BLaER1 treated with 17β-estradiol and CSF1 and Interleukin-3, amounts not matched to agents 10 nM and 100 nM (cell line): ENCODE data around the gene NELFE.

Experiments used
- H3K27ac ChIP-seq, 11 experiments: shearing (Covaris generic); formaldehyde crosslinking; 2 replicates each; pipeline ENCODE4 v1.8.1; 2022
- H3K27me3 ChIP-seq, 11 experiments: shearing (Covaris generic); formaldehyde crosslinking; 2 replicates each; pipeline ENCODE4 v1.8.1; 2022
- H3K36me3 ChIP-seq, 11 experiments: shearing (Covaris generic); formaldehyde crosslinking; 2 replicates each; pipeline ENCODE4 v1.8.1; 2022
- H3K4me1 ChIP-seq, 10 experiments: shearing (Covaris generic); formaldehyde crosslinking; 2 replicates each; pipeline ENCODE4 v1.8.1; 2022
- H3K4me2 ChIP-seq, 11 experiments: shearing (Covaris generic); formaldehyde crosslinking; 2 replicates each; pipeline ENCODE4 v1.8.1; 2022
- H3K4me3 ChIP-seq, 10 experiments: shearing (Covaris generic); formaldehyde crosslinking; 2 replicates each; pipeline ENCODE4 v1.8.1; 2022
- H3K9ac ChIP-seq, 11 experiments: shearing (Covaris generic); formaldehyde crosslinking; 2 replicates each; pipeline ENCODE4 v1.8.1; 2022
- H3K9me3 ChIP-seq, 11 experiments: shearing (Covaris generic); formaldehyde crosslinking; replicated peaks in 1 of 11; 2 replicates each; pipeline ENCODE4 v1.8.1; 2022
- H4K20me1 ChIP-seq, 11 experiments: shearing (Covaris generic); formaldehyde crosslinking; 2 replicates each; pipeline ENCODE4 v1.8.1; 2022
- Cebpa-rat ChIP-seq, 11 experiments: shearing (Covaris generic); IDR thresholded peaks; 2 replicates each; pipeline ENCODE4 v1.8.1; 2022

Gene NELFE

GRCh38 chr6:31966997-31967925 lies 8.5 kb upstream of the NELFE start:
- Histone ChIP-seq H4K20me1 (peaks cover 0 to 17% (median 0%) of the 10 kb centered on the region in 11 experiments; a peak in 4 of 22 replicates), H3K27ac (no peak overlapping the region), H3K9me3 (no peaks in the 10 kb centered on the region), H3K36me3 (peaks cover 79 to 89% (median 87%) of the 10 kb centered on the region in 11 experiments), H3K27me3 (no peaks in the 10 kb centered on the region), H3K4me2 (no peak overlapping the region), H3K9ac (no peak overlapping the region), H3K4me1 (peaks cover 17 to 25% (median 21%) of the 10 kb centered on the region in 10 experiments), H3K4me3 (no peak overlapping the region)
- TF ChIP-seq Cebpa-rat (IDR thresholded peaks at IDR 0.05) = 0 out of 22 replicates have a peak, but pooled peaks of 1 of the 11 experiments have one; percentile 20

- TF ChIP-seq Cebpa-rat (IDR thresholded peaks at IDR 0.05) = no peak
- H3K36me3 ChIP-seq = peaks cover 87 to 96% (median 94%) of the 10 kb centered on the region in 11 experiments
- H3K4me3 ChIP-seq = no peak overlapping the region
- peaks cover 0 to 17% (median 0%) of the 10 kb centered on the region in 11 experiments; a peak in 4 of 22 replicates for H4K20me1 ChIP-seq
- no peaks in the 10 kb centered on the region for H3K9me3 ChIP-seq
- H3K4me1 ChIP-seq = peaks cover 16 to 24% (median 20%) of the 10 kb centered on the region in 10 experiments
- no peak overlapping the region for H3K4me2 ChIP-seq
- no peak overlapping the region for H3K9ac ChIP-seq
- no peak overlapping the region for H3K27ac ChIP-seq
- H3K27me3 ChIP-seq = no peaks in the 10 kb centered on the region
These were observed 7.7 kb upstream of the NELFE start for GRCh38 chr6:31966506-31966905.

- no peak for TF ChIP-seq Cebpa-rat (IDR thresholded peaks at IDR 0.05)
These were observed 6.9 kb upstream of the NELFE start for GRCh38 chr6:31965700-31966099.

GRCh38 chr6:31963921-31964320 lies 5.2 kb upstream of the NELFE start:
- no peak overlapping the region for H3K27ac ChIP-seq
- H3K36me3 ChIP-seq = peaks cover 82 to 91% (median 90%) of the 10 kb centered on the region in 11 experiments
- H3K9me3 ChIP-seq = no peaks in the 10 kb centered on the region
- H3K4me2 ChIP-seq = no peak overlapping the region
- no peak overlapping the region for H3K9ac ChIP-seq
- H3K27me3 ChIP-seq = no peaks in the 10 kb centered on the region
- H3K4me1 ChIP-seq = peaks cover 15 to 20% (median 16%) of the 10 kb centered on the region in 10 experiments
- TF ChIP-seq Cebpa-rat (IDR thresholded peaks at IDR 0.05) = no peak
- H3K4me3 ChIP-seq = no peak overlapping the region
- peaks cover 0 to 5% (median 0%) of the 10 kb centered on the region in 11 experiments; a peak in 3 of 22 replicates for H4K20me1 ChIP-seq

More at GRCh38 chr6:31965700-31966099, 6.9 kb upstream of the NELFE start:
- no peak overlapping the region for H3K4me3 ChIP-seq
- no peaks in the 10 kb centered on the region for H3K27me3 ChIP-seq
- H3K9me3 ChIP-seq = no peaks in the 10 kb centered on the region
- H3K4me1 ChIP-seq = peaks cover 9 to 16% (median 13%) of the 10 kb centered on the region in 10 experiments
- H3K4me2 ChIP-seq = no peak overlapping the region
- H3K9ac ChIP-seq = no peak overlapping the region; a peak in 2 of 22 replicates
- H4K20me1 ChIP-seq = peaks cover 0 to 17% (median 0%) of the 10 kb centered on the region in 11 experiments; a peak in 4 of 22 replicates
- H3K27ac ChIP-seq = no peak overlapping the region
- H3K36me3 ChIP-seq = peaks cover 95 to 100% (median 100%) of the 10 kb centered on the region in 11 experiments

GRCh38 chr6:31961616-31962015 lies 2.8 kb upstream of the NELFE start:
- Histone ChIP-seq H3K27ac (no peak overlapping the region), H3K4me3 (no peak overlapping the region), H3K36me3 (peaks cover 65 to 78% (median 75%) of the 10 kb centered on the region in 11 experiments), H3K4me2 (no peak overlapping the region), H4K20me1 (peaks cover 0 to 5% (median 0%) of the 10 kb centered on the region in 11 experiments; a peak in 2 of 22 replicates), H3K9ac (peak overlapping the region in 6 of 11 experiments; percentile 1 to 32 (median 12); a peak in 6 of 22 replicates), H3K9me3 (no peaks in the 10 kb centered on the region), H3K27me3 (no peaks in the 10 kb centered on the region), H3K4me1 (peaks cover 26 to 36% (median 29%) of the 10 kb centered on the region in 10 experiments)
- TF ChIP-seq Cebpa-rat (IDR thresholded peaks at IDR 0.05) = no peak

DNA sequence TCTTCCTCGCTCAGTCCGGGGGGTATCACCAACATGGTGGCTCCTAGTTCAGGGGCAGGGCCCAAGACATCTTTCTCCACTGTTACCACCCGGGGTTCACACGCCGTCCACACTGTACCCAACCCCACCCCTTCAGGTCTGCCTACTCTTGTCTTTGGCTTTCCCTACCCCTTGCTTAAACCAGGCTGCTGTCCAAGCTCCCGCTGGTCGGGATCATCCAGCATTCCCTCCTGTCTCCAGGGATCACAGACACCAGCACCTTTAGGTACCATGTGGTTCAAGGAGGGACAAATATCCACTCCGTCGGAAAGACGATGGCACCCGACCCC lies 395 bp downstream of the NELFE start:
- peak overlapping the region; percentile 89 to 99 (median 96) for H3K4me2 ChIP-seq
- no peaks in the 10 kb centered on the region for H3K9me3 ChIP-seq
- no peak for TF ChIP-seq Cebpa-rat (IDR thresholded peaks at IDR 0.05)
- peak overlapping the region; percentile 82 to 99 (median 92) for H3K4me3 ChIP-seq
- peak overlapping the region; percentile 83 to 95 (median 91) for H3K9ac ChIP-seq
- peak overlapping the region; percentile 73 to 85 (median 79) for H3K27ac ChIP-seq
- H4K20me1 ChIP-seq = no peaks in the 10 kb centered on the region
- H3K36me3 ChIP-seq = peaks cover 66 to 78% (median 75%) of the 10 kb centered on the region in 11 experiments
- no peaks in the 10 kb centered on the region for H3K27me3 ChIP-seq
- H3K4me1 ChIP-seq = peaks cover 26 to 54% (median 29%) of the 10 kb centered on the region in 10 experiments

- H3K27me3 ChIP-seq = no peaks in the 10 kb centered on the region
- H3K9ac ChIP-seq = peak overlapping the region in 3 of 11 experiments; percentile 21 to 36 (median 29); a peak in 3 of 22 replicates
- H3K9me3 ChIP-seq = no peaks in the 10 kb centered on the region
- H3K4me2 ChIP-seq = peak overlapping the region in 1 of 11 experiments; percentile 94; a peak in 1 of 22 replicates
- H3K4me1 ChIP-seq = peaks cover 26 to 68% (median 29%) of the 10 kb centered on the region in 10 experiments
- no peak for TF ChIP-seq Cebpa-rat (IDR thresholded peaks at IDR 0.05)
- peaks cover 66 to 78% (median 75%) of the 10 kb centered on the region in 11 experiments for H3K36me3 ChIP-seq
- H3K4me3 ChIP-seq = no peak overlapping the region
- H4K20me1 ChIP-seq = peaks cover 0 to 6% (median 0%) of the 10 kb centered on the region in 11 experiments; a peak in 1 of 22 replicates
- no peak overlapping the region for H3K27ac ChIP-seq
These were observed 2.0 kb downstream of the NELFE start for GRCh38 chr6:31956796-31957195.

- Histone ChIP-seq H3K27ac (peak overlapping the region in 2 of 11 experiments; percentile 35 to 45; a peak in 1 of 22 replicates), H3K4me1 (peaks cover 15 to 51% (median 17%) of the 10 kb centered on the region in 10 experiments), H3K9me3 (no peaks in the 10 kb centered on the region), H3K36me3 (peaks cover 63 to 79% (median 73%) of the 10 kb centered on the region in 11 experiments), H3K4me2 (peak overlapping the region in 3 of 11 experiments; percentile 17 to 75 (median 51); a peak in 4 of 22 replicates), H3K27me3 (no peaks in the 10 kb centered on the region), H4K20me1 (peaks cover 0 to 6% (median 0%) of the 10 kb centered on the region in 11 experiments; a peak in 1 of 22 replicates), H3K4me3 (no peak overlapping the region), H3K9ac (no peak overlapping the region; a peak in 1 of 22 replicates)
- TF ChIP-seq Cebpa-rat (IDR thresholded peaks at IDR 0.05) = no peak
These were observed 4.3 kb downstream of the NELFE start for GRCh38 chr6:31954511-31954910.

DNA sequence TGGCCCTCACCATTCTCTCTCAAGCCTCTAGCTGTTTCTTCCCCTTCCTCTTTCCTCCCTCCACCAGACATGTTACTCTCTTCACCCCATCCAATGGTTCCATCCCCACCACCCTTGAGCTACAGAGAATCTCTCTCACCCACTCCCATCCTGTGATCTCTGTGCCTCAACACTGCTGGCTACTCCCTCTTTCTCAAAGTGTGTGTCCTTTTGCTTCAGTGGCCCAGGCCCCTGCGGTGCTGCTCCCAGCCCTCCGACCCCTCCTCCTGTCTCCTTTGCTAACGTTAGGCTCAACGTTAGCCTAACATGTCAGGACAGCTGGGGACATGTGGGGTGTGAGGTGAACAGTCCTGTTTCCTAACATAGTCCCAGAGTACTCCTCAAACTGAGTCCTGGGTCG lies 5.9 kb downstream of the NELFE start:
- peaks cover 63 to 79% (median 73%) of the 10 kb centered on the region in 11 experiments for H3K36me3 ChIP-seq

More for the DNA sequence above, 5.9 kb downstream of the NELFE start:
- Histone ChIP-seq H3K27ac (peak overlapping the region in 1 of 11 experiments; percentile 35; a peak in 1 of 22 replicates), H3K9ac (peak overlapping the region in 2 of 11 experiments; percentile 3 to 6; a peak in 1 of 22 replicates), H3K9me3 (no peaks in the 10 kb centered on the region), H3K4me2 (peak overlapping the region in 3 of 11 experiments; percentile 2 to 75 (median 51); a peak in 4 of 22 replicates), H3K4me1 (peaks cover 7 to 48% (median 9%) of the 10 kb centered on the region in 10 experiments), H3K4me3 (no peak overlapping the region), H3K27me3 (no peaks in the 10 kb centered on the region), H4K20me1 (peaks cover 0 to 6% (median 0%) of the 10 kb centered on the region in 11 experiments; a peak in 1 of 22 replicates)
- TF ChIP-seq Cebpa-rat (IDR thresholded peaks at IDR 0.05) = no peak
